Retinal pigment epithelial cell (primary cell): Measurements from ENCODE around the gene FOXK2.

Source experiments
- DNase-seq: peaks from one replicate; pipeline ENCODE4 v3.0.0-alpha.2; 2010; ENCODE audit warnings: low read depth
- H3K4me3 ChIP-seq: 2 replicates; pipeline ENCODE4 v1.5.1; 2011; ENCODE audit warnings: mild to moderate bottlenecking, low read length, control low read depth, moderate library complexity
- TF ChIP-seq, protein P1 (sequence below): conservative IDR thresholded peaks from 2 replicates; pipeline ENCODE4 v1.5.1; 2011; ENCODE audit warnings: low read depth, low read length, control low read depth, inconsistent platforms

The FOXK2 gene

DNA sequence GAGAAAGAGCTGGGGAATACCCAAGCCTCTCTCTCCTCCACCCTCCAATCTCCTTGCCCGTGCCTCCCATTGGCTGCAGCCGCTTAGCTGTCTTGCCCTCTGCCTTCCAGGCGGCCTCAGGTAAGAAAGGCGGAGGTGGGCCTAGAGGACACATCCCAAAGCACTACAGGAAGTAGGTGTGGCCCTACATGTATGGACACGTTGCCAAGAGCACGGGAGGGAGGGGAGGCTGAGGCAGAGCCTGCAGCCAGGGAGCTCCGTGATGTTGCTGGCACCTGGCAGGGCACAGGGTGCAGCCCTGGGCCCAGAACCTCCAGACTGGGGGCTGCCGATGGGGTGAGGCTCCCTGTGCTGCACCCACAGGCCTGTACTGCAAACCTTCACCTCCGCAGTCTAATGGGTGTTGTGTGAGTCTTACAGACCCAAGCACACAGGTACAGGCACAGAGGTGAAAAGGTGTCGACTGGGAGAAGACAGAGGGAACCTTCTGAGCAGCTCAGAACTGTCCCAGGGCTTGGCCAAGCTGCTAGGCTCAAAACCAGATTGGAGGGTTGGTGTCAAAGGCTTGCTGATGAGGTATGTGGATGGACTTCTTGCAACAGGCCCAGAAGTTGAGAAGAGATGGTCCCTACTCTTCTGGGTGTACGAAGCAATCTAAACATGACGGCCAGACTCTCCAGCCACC, 23.5 kb upstream of the FOXK2 start:
- TF ChIP-seq, protein P1, sequence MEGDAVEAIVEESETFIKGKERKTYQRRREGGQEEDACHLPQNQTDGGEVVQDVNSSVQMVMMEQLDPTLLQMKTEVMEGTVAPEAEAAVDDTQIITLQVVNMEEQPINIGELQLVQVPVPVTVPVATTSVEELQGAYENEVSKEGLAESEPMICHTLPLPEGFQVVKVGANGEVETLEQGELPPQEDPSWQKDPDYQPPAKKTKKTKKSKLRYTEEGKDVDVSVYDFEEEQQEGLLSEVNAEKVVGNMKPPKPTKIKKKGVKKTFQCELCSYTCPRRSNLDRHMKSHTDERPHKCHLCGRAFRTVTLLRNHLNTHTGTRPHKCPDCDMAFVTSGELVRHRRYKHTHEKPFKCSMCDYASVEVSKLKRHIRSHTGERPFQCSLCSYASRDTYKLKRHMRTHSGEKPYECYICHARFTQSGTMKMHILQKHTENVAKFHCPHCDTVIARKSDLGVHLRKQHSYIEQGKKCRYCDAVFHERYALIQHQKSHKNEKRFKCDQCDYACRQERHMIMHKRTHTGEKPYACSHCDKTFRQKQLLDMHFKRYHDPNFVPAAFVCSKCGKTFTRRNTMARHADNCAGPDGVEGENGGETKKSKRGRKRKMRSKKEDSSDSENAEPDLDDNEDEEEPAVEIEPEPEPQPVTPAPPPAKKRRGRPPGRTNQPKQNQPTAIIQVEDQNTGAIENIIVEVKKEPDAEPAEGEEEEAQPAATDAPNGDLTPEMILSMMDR = no peak
- H3K4me3 ChIP-seq = no peak overlapping the region
- no peak for DNase-seq

DNA sequence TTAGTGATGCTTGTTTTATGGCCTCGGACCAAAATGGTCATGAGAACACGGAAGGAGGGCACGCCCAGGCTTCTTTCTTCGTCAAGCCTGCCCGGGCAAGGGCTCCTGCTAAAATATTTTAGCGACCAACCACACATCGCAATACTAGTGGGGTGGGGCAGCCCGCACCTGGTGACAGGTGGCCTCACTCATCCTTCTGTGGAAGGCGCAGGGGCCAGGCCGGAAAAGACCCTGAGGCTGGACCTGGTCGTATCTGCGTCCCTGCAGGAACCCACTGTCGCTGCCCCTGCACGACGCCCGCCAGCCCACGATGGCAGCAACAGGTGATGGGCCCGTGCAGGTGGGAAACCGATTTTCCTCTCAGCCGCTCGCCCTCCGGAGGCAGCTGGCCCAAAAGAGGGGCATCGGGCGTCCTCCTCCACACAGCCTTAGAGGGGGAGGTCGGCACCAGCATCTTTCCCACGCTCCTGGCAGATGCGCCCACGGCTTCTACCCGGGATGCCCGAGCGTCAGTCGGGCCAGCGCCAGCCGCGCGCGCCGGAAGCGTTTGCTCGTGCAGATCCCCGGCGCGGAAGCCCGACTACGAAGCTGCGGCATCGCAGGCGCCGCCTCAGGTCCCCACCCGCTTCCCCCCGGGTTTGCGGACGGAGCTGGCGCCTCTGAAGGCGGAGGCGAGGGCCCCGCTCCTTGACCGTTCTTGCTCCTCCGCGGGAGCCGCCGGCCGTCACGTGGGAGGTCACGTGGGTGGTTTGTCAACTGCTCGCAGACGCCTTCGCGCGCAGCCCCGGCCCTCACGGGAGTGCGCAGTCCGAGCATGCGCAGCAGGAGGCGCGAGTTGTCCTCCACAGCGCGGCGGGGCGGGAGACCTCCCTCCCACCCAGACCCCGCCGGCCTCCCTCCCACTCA, 22.8 kb upstream of the FOXK2 start:
- no peak for DNase-seq
- TF ChIP-seq, protein P1 = no peak
- peak overlapping the region; percentile 49 for H3K4me3 ChIP-seq

DNA sequence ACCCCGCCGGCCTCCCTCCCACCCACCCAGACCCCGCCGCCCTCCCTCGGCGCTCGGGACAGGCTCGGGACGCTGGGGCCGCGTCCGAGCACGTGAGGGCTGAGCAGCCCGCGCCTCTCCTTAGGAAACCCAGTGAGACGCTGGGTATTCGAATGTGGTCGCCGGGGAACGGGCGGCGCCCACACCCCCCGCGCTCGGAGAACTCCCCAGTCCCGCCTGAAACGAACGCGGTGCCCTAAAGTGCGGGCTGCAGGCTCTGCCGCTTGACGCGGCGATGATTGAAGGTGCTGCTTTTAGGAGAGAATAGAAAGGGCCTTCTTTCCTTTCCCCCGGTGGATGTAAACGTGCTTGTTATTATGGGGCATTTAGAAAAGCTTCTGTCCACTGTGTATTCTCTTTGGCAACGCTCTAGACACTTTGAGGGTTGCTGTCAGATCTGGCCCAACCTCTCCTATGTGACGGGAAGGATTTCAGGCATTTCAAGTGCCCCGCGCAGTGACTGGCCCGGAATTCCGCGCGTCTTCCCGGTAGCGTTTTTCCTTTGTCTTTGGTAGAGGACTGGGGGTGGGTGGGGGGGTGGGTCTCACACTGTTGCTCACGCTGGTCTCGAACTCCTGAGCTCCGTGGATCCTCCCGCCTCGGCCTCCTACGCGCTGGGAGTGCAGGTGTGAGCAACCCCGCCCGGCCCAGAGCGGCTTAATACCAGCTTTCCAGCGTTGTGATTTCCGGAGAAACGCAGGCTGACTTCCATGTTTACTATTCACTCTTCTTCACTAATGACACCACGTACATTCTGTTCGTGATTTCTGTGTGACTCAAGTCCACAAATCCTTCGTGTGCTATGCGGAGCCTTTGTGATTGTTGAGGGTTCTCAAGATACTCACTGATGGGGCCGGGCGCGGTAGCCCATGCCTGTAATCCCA, 21.8 kb upstream of the FOXK2 start:
- DNase-seq = no peak
- TF ChIP-seq, protein P1 = no peak
- peak overlapping the region; percentile 52 for H3K4me3 ChIP-seq

DNA sequence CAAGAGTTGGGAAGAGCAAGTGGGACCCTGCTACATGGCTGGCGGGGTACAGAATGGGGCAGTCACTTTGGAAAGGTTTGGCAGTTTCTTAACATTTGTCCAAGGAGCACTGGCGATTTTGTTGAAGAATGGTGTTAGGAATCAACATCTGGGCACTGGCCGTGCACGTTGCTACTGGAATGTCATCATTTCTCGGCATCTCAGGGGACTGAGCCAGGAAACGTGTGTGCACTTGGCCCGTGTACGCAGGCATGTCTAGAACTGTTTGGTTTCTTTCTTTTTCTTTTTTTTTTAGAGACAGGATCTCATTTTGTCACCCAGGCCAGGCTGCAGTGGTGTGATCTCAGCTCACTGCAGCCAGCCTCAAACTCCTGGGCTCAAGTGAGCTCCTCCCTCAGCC, 17.3 kb upstream of the FOXK2 start:
- H3K4me3 ChIP-seq = no peak overlapping the region
- TF ChIP-seq, protein P1 = no peak
- DNase-seq = no peak

DNA sequence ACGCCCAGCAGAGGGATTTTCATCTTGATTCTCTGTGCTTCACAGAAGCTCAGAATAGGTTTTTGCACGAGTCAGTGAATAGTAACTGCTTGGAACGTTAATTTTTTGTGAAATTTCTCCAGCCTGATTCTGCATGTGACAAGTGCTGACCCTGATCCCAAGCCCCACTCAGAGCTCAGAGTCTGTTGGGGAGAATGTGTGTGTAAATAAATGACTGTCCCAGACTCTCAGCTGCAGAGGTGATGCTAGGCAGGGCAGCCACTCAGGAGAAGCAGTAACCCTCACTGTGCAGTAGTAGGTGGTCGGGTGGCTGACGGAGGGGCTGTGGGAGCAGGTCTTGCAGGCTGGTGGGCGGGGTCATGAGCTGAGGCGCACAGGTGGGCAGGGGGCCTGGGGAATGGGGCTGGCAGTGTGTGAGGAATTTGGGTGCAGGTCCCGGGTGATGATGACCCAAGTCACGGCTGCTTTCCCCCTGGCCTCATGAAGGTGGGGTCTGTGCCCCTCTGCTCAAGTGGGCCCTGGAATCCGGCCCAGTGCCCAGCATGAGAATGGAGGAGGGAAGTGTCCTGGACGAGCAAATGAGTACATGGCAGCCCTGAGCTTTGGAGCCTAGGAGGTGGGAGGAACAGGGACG, 16.3 kb upstream of the FOXK2 start:
- no peak overlapping the region for H3K4me3 ChIP-seq
- no peak for DNase-seq
- TF ChIP-seq, protein P1 = no peak

DNA sequence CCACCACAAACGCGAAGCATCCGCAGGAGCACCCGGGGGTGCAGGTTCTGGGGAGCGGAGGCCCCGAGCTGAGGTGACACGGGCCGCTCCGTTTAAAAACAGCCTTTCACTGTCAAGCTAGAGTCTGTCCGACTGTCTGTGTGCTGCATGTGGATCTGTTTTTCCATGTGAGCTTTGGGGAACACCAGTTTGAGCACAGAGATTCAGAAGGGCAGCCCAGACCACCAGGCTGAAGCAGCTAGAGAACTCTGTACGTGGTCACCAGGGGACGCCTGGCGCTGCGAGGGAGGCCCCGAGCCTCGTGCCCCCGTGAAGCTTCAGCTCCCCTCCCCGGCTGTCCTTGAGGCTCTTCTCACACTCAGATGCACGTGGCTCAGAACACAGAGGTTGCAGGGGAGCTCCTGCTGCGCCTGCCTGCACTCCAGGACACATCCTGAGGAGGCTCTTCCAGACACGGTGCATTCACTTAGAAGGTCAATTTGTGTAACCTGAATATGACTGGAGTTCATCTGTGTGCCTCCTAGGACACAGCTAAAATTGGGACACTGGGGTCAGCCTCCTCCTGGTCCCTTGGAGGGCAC, 15.7 kb upstream of the FOXK2 start:
- no peak overlapping the region for H3K4me3 ChIP-seq
- no peak for DNase-seq
- TF ChIP-seq, protein P1 = no peak
